Ishikawa (cell line): ENCODE results near the gene CREB3L2.

Experiments
- CEBPB ChIP-seq: IDR thresholded peaks from 2 replicates; pipeline ENCODE4 v1.6.1; 2012
- CREB1 ChIP-seq: IDR thresholded peaks from 2 replicates; pipeline ENCODE4 v1.6.1; 2012; ENCODE audit warnings: low read depth
- EGR1 ChIP-seq: IDR thresholded peaks from 2 replicates; pipeline ENCODE4 v1.6.1; 2012
- EP300 ChIP-seq: IDR thresholded peaks from 2 replicates; pipeline ENCODE4 v1.6.1; 2012; ENCODE audit warnings: borderline replicate concordance
- FOXM1 ChIP-seq: IDR thresholded peaks from 2 replicates; pipeline ENCODE4 v1.6.1; 2012; ENCODE audit warnings: low read depth, borderline replicate concordance
- MAX ChIP-seq: IDR thresholded peaks from 2 replicates; pipeline ENCODE4 v1.6.1; 2012
- NFIC ChIP-seq: IDR thresholded peaks from 2 replicates; pipeline ENCODE4 v1.6.1; 2012
- RAD21 ChIP-seq: IDR thresholded peaks from 2 replicates; pipeline ENCODE4 v1.6.1; 2012; ENCODE audit warnings: low read depth
- TAF1 ChIP-seq: IDR thresholded peaks from 2 replicates; pipeline ENCODE4 v1.6.1; 2012; ENCODE audit warnings: low read depth, mild to moderate bottlenecking
- TCF12 ChIP-seq: IDR thresholded peaks from 2 replicates; pipeline ENCODE4 v1.6.1; 2012; ENCODE audit warnings: low read depth

GRCh38 chr7:138021889-138022288, 20.0 kb upstream of the CREB3L2 start:
- TF ChIP-seq FOXM1, result no peak
- no peak for TF ChIP-seq RAD21
- no peak for TF ChIP-seq EP300
- TF ChIP-seq MAX, result no peak
- TF ChIP-seq TCF12, result no peak
- TF ChIP-seq CREB1, result no peak
- no peak for TF ChIP-seq CEBPB
- TF ChIP-seq TAF1, result no peak
- no peak for TF ChIP-seq NFIC
- TF ChIP-seq EGR1, result no peak
